ENCODE results near the gene GSC.
A peak's percentile ranks its signal among the peaks of the same experiment; 100 is the strongest.

GSC gene

GRCh38 chr14:94779713-94780112 lies 9.8 kb upstream of the GSC start:
- H2AFZ ChIP-seq (ENCODE audit: low read depth, low read length) = no peak overlapping the region
- no peak overlapping the region for H3K4me3 ChIP-seq (ENCODE audit: low read length)
- H3K27me3 ChIP-seq (ENCODE audit: insufficient read depth, low read length) = peaks cover 31% of the 10 kb centered on the region
- H3K9me3 ChIP-seq (ENCODE audit: low read length) = no peaks in the 10 kb centered on the region
- no peaks in the 10 kb centered on the region for H3K36me3 ChIP-seq (ENCODE audit: insufficient read depth, low read length)
- no peaks in the 10 kb centered on the region for H3K4me1 ChIP-seq (ENCODE audit: insufficient read depth, low read length)

GRCh38 chr14:94775871-94776210 lies 5.9 kb upstream of the GSC start:
- Histone ChIP-seq H2AFZ (ENCODE audit: low read depth, low read length) (no peak overlapping the region), H3K4me1 (ENCODE audit: insufficient read depth, low read length) (no peaks in the 10 kb centered on the region), H3K36me3 (ENCODE audit: insufficient read depth, low read length) (no peaks in the 10 kb centered on the region), H3K4me3 (ENCODE audit: low read length) (no peak overlapping the region), H3K9me3 (ENCODE audit: low read length) (no peaks in the 10 kb centered on the region), H3K27me3 (ENCODE audit: insufficient read depth, low read length) (peaks cover 70% of the 10 kb centered on the region)

- no peaks in the 10 kb centered on the region for H3K9me3 ChIP-seq (ENCODE audit: low read length)
- H3K4me1 ChIP-seq (ENCODE audit: insufficient read depth, low read length) = no peaks in the 10 kb centered on the region
- H3K4me3 ChIP-seq (ENCODE audit: low read length) = no peak overlapping the region
- peaks cover 73% of the 10 kb centered on the region for H3K27me3 ChIP-seq (ENCODE audit: insufficient read depth, low read length)
- H3K36me3 ChIP-seq (ENCODE audit: insufficient read depth, low read length) = no peaks in the 10 kb centered on the region
- H2AFZ ChIP-seq (ENCODE audit: low read depth, low read length) = no peak overlapping the region
Observed at GRCh38 chr14:94775091-94775870, 5.4 kb upstream of the GSC start.

- Histone ChIP-seq H3K27me3 (ENCODE audit: insufficient read depth, low read length) (peaks cover 79% of the 10 kb centered on the region), H3K9me3 (ENCODE audit: low read length) (no peaks in the 10 kb centered on the region)
Observed at GRCh38 chr14:94774344-94775090, 4.6 kb upstream of the GSC start.

GRCh38 chr14:94773655-94774343 lies 3.9 kb upstream of the GSC start:
- no peaks in the 10 kb centered on the region for H3K4me1 ChIP-seq (ENCODE audit: insufficient read depth, low read length)
- peaks cover 82% of the 10 kb centered on the region for H3K27me3 ChIP-seq (ENCODE audit: insufficient read depth, low read length)
- H3K36me3 ChIP-seq (ENCODE audit: insufficient read depth, low read length) = no peaks in the 10 kb centered on the region
- H2AFZ ChIP-seq (ENCODE audit: low read depth, low read length) = no peak overlapping the region
- no peak overlapping the region for H3K4me3 ChIP-seq (ENCODE audit: low read length)
- no peaks in the 10 kb centered on the region for H3K9me3 ChIP-seq (ENCODE audit: low read length)

More at GRCh38 chr14:94774344-94775090, 4.6 kb upstream of the GSC start:
- H2AFZ ChIP-seq (ENCODE audit: low read depth, low read length) = no peak overlapping the region
- H3K4me1 ChIP-seq (ENCODE audit: insufficient read depth, low read length) = no peaks in the 10 kb centered on the region
- no peaks in the 10 kb centered on the region for H3K36me3 ChIP-seq (ENCODE audit: insufficient read depth, low read length)
- H3K4me3 ChIP-seq (ENCODE audit: low read length) = no peak overlapping the region

- Histone ChIP-seq H2AFZ (ENCODE audit: low read depth, low read length) (no peak overlapping the region), H3K4me1 (ENCODE audit: insufficient read depth, low read length) (no peaks in the 10 kb centered on the region), H3K9me3 (ENCODE audit: low read length) (no peaks in the 10 kb centered on the region), H3K27me3 (ENCODE audit: insufficient read depth, low read length) (peaks cover 88% of the 10 kb centered on the region), H3K36me3 (ENCODE audit: insufficient read depth, low read length) (no peaks in the 10 kb centered on the region), H3K4me3 (ENCODE audit: low read length) (no peak overlapping the region)
Observed at GRCh38 chr14:94773061-94773648, 3.2 kb upstream of the GSC start.

GRCh38 chr14:94772548-94772947 lies 2.6 kb upstream of the GSC start:
- Histone ChIP-seq H2AFZ (ENCODE audit: low read depth, low read length) (no peak overlapping the region), H3K4me3 (ENCODE audit: low read length) (no peak overlapping the region), H3K4me1 (ENCODE audit: insufficient read depth, low read length) (no peaks in the 10 kb centered on the region), H3K36me3 (ENCODE audit: insufficient read depth, low read length) (no peaks in the 10 kb centered on the region), H3K27me3 (ENCODE audit: insufficient read depth, low read length) (peaks cover 90% of the 10 kb centered on the region), H3K9me3 (ENCODE audit: low read length) (no peaks in the 10 kb centered on the region)

- Histone ChIP-seq H3K4me1 (ENCODE audit: insufficient read depth, low read length) (no peaks in the 10 kb centered on the region), H2AFZ (ENCODE audit: low read depth, low read length) (no peak overlapping the region), H3K9me3 (ENCODE audit: low read length) (no peaks in the 10 kb centered on the region), H3K27me3 (ENCODE audit: insufficient read depth, low read length) (peaks cover 91% of the 10 kb centered on the region), H3K4me3 (ENCODE audit: low read length) (no peak overlapping the region), H3K36me3 (ENCODE audit: insufficient read depth, low read length) (no peaks in the 10 kb centered on the region)
Observed at GRCh38 chr14:94771906-94772490, 2.1 kb upstream of the GSC start.

GRCh38 chr14:94771158-94771905 lies 1.4 kb upstream of the GSC start:
- no peaks in the 10 kb centered on the region for H3K4me1 ChIP-seq (ENCODE audit: insufficient read depth, low read length)
- peaks cover 97% of the 10 kb centered on the region for H3K27me3 ChIP-seq (ENCODE audit: insufficient read depth, low read length)
- no peaks in the 10 kb centered on the region for H3K36me3 ChIP-seq (ENCODE audit: insufficient read depth, low read length)
- no peaks in the 10 kb centered on the region for H3K9me3 ChIP-seq (ENCODE audit: low read length)
- H3K4me3 ChIP-seq (ENCODE audit: low read length) = no peak overlapping the region
- no peak overlapping the region for H2AFZ ChIP-seq (ENCODE audit: low read depth, low read length)

GRCh38 chr14:94770815-94771157 lies 873 bp upstream of the GSC start:
- no peak overlapping the region for H2AFZ ChIP-seq (ENCODE audit: low read depth, low read length)
- no peaks in the 10 kb centered on the region for H3K4me1 ChIP-seq (ENCODE audit: insufficient read depth, low read length)
- no peak overlapping the region for H3K4me3 ChIP-seq (ENCODE audit: low read length)
- H3K36me3 ChIP-seq (ENCODE audit: insufficient read depth, low read length) = no peaks in the 10 kb centered on the region
- peaks cover 95% of the 10 kb centered on the region for H3K27me3 ChIP-seq (ENCODE audit: insufficient read depth, low read length)
- H3K9me3 ChIP-seq (ENCODE audit: low read length) = no peaks in the 10 kb centered on the region

- no peaks in the 10 kb centered on the region for H3K4me1 ChIP-seq (ENCODE audit: insufficient read depth, low read length)
- H3K4me3 ChIP-seq (ENCODE audit: low read length) = no peak overlapping the region
- H2AFZ ChIP-seq (ENCODE audit: low read depth, low read length) = peak overlapping the region; percentile 63
- no peaks in the 10 kb centered on the region for H3K9me3 ChIP-seq (ENCODE audit: low read length)
- no peaks in the 10 kb centered on the region for H3K36me3 ChIP-seq (ENCODE audit: insufficient read depth, low read length)
- H3K27me3 ChIP-seq (ENCODE audit: insufficient read depth, low read length) = peaks cover 95% of the 10 kb centered on the region
Observed at GRCh38 chr14:94770251-94770749, 387 bp upstream of the GSC start.
